AG04450 (cell line): Measurements from ENCODE around the gene ITGB1. TPM values are rescaled to one million over a fixed set of nuclear protein-coding genes. Genes with fewer than 3 reads are reported as not detected.

Experiments used
- CTCF ChIA-PET: fragments of 300-600, 350-600 bp; formaldehyde crosslinking; extraction: SDS; loops from one replicate; lab custom pipeline; 2022; ENCODE audit warnings: antibody characterized with exemption, inconsistent platforms; lab: Charles Lee
- POLR2A ChIA-PET: fragments of 350-600 bp; formaldehyde crosslinking; extraction: SDS; loops from one replicate; lab custom pipeline; 2021; ENCODE audit warnings: antibody characterized with exemption, inconsistent platforms; lab: Yijun Ruan, JAX
- DNase-seq: peaks from one replicate; pipeline ENCODE4 v3.0.0-alpha.2; 2011; ENCODE audit warnings: low read depth, low spot score
- H3K27ac ChIP-seq: one replicate; pipeline ENCODE4 v1.5.1; 2012; ENCODE audit warnings: low read depth, low read length, control low read depth
- H3K27me3 ChIP-seq: one replicate; pipeline ENCODE4 v1.6.0; 2012; ENCODE audit warnings: low read length; ENCODE audit not compliant: control insufficient read depth, insufficient read depth
- H3K4me3 ChIP-seq: 2 replicates; pipeline ENCODE4 v1.5.1; 2011; ENCODE audit warnings: mild to moderate bottlenecking, low read depth, low read length, control low read depth
- H3K9me3 ChIP-seq: 2 replicates; pipeline ENCODE4 v1.5.1; 2012; ENCODE audit warnings: low read length; ENCODE audit not compliant: control insufficient read depth, insufficient read depth
- polyA plus RNA-seq: library from polyadenylated mRNA; depleted of rRNA; stranded (reverse); fragments of >200 nt; gene quantifications from 2 replicates; pipeline ENCODE4 v1.2.3, GENCODE V29; 2011
- TF ChIP-seq, protein P1 (sequence below): IDR thresholded peaks from 2 replicates; pipeline ENCODE4 v1.5.1; 2011; ENCODE audit warnings: low read depth, low read length, control low read depth, inconsistent platforms

The ITGB1 gene
- polyA plus RNA-seq, 1 experiment, result 2,796 TPM

DNA sequence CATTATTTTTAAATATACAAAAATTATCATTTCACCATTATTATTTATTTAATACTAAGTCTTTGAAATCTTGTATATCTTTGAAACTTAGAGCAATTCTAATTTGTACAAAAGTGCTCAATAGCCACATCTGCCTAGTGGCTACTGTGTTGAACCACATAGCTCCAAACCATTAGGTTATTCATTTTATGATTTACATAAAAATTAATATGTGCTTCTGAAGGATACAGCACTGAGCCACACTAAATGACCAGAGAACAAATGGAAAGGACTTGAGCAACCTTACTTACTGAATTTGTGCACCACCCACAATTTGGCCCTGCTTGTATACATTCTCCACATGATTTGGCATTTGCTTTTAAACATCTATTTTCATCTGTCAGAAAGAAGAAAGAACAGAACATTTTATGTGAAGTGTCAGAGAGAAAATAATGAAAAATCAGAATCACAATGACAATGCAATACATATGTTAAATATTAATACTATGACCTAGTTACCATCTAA, 25.8 kb downstream of the ITGB1 start:
- no peaks in the 10 kb centered on the region for H3K9me3 ChIP-seq
- DNase-seq, result no peak
- ChIA-PET CTCF (no interaction called here), POLR2A (no interaction called here)
- no peak overlapping the region for H3K27ac ChIP-seq
- H3K4me3 ChIP-seq, result no peak overlapping the region
- TF ChIP-seq, protein P1, sequence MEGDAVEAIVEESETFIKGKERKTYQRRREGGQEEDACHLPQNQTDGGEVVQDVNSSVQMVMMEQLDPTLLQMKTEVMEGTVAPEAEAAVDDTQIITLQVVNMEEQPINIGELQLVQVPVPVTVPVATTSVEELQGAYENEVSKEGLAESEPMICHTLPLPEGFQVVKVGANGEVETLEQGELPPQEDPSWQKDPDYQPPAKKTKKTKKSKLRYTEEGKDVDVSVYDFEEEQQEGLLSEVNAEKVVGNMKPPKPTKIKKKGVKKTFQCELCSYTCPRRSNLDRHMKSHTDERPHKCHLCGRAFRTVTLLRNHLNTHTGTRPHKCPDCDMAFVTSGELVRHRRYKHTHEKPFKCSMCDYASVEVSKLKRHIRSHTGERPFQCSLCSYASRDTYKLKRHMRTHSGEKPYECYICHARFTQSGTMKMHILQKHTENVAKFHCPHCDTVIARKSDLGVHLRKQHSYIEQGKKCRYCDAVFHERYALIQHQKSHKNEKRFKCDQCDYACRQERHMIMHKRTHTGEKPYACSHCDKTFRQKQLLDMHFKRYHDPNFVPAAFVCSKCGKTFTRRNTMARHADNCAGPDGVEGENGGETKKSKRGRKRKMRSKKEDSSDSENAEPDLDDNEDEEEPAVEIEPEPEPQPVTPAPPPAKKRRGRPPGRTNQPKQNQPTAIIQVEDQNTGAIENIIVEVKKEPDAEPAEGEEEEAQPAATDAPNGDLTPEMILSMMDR, result no peak
- H3K27me3 ChIP-seq, result no peaks in the 10 kb centered on the region

DNA sequence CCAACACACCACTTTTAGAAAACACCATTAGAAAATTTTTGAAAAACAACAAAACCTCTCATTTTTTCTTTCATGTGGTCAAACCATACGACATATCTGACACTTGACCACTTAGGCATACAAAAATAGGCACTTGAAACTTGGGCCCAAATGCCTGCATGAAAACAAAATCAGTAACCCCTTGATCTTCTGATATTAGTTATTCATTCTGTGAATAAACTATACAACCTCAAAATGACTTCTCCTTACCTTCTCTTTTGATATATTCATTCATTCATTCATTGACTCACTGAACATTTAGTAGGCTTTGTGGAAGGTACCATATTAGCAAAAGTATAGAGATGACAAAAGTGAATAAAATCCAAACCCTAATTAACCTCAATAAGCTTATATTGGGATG, 26.4 kb downstream of the ITGB1 start:
- 0 out of 2 replicates have a peak, but pooled peaks cover under 1% of the 10 kb centered on the region for H3K9me3 ChIP-seq
- no peak for DNase-seq
- ChIA-PET CTCF (interaction anchor here (1.3 kb wide), 1 partner anchor 77 kb away, joined by 3 read pairs; no protein-coding TSS in a partner anchor), POLR2A (no interaction called here)
- no peaks in the 10 kb centered on the region for H3K27me3 ChIP-seq
- no peak overlapping the region for H3K27ac ChIP-seq
- TF ChIP-seq, protein P1, result no peak
- H3K4me3 ChIP-seq, result no peak overlapping the region

DNA sequence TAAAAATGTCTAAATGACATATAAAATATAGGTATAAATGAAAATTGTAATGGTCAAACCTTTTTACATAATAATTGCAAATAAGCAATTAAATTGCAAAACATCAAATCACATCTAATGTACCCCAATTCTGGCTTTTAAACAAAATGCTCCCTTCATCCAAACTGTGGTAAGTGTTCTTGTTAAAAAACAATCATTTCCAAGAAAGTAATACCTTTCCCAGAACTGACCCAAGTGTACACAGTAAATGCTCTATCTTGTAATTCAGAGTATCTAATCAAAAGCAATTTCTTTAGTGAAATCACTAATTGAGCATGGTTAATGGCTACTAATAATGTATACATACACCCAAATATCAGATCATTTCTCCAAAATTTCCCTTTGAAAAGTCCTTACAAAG, 28.0 kb downstream of the ITGB1 start:
- POLR2A ChIA-PET, result no interaction called here
- no peak overlapping the region for H3K4me3 ChIP-seq
- CTCF ChIA-PET, result interaction anchor here (1.9 kb wide), 1 partner anchor 79 kb away, joined by 6 read pairs; no protein-coding TSS in a partner anchor
- TF ChIP-seq, protein P1, result no peak
- H3K9me3 ChIP-seq, result 0 out of 2 replicates have a peak, but pooled peaks cover 3% of the 10 kb centered on the region
- DNase-seq, result no peak
- H3K27me3 ChIP-seq, result no peaks in the 10 kb centered on the region
- H3K27ac ChIP-seq, result no peak overlapping the region

DNA sequence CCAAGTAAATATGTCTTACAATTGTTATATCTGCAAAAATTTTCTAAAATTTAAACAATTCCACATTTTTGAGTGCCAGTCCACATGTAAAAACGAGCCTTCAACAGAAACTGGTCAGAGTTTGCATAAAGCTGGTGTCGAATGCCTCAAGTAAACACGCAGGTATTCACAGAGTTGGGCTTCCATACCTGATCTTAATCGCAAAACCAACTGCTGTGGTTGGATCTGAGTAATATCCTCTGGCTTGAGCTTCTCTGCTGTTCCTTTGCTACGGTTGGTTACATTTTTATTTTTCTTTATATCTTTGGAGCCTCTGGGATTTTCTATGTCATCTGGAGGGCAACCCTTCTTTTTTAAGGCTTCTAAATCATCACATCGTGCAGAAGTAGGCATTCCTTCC, 28.4 kb downstream of the ITGB1 start:
- Histone ChIP-seq H3K27ac (no peak overlapping the region), H3K27me3 (no peaks in the 10 kb centered on the region), H3K9me3 (0 out of 2 replicates have a peak, but pooled peaks cover 3% of the 10 kb centered on the region), H3K4me3 (no peak overlapping the region)
- TF ChIP-seq, protein P1, result no peak
- ChIA-PET CTCF (interaction anchor here (1.9 kb wide), 1 partner anchor 79 kb away, joined by 6 read pairs; no protein-coding TSS in a partner anchor), POLR2A (no interaction called here)
- no peak for DNase-seq

DNA sequence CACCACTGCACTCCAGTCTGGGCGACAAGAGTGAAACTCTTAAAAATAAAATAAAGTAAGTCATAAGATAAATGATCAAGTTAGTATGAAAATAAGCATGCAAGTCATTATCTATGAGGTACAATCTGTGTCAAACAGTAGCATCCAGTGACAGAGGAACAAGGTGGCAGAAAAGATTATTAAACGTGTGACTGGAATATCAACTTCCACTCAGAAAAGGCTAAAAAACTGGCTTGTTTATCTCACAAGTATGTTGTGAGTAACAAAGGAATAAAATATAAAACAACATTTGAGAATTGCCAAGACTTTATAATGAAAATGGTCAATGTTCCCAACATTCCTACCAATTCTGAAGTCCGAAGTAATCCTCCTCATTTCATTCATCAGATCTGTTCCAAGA, 30.3 kb downstream of the ITGB1 start:
- TF ChIP-seq, protein P1, result no peak
- CTCF ChIA-PET, result no interaction called here
- Histone ChIP-seq H3K27me3 (no peaks in the 10 kb centered on the region), H3K9me3 (0 out of 2 replicates have a peak, but pooled peaks cover 3% of the 10 kb centered on the region), H3K27ac (no peak overlapping the region), H3K4me3 (no peak overlapping the region)
- POLR2A ChIA-PET, result no interaction called here
- no peak for DNase-seq
